Astrocyte of the cerebellum (primary cell): ENCODE data around the gene SLC9C1.

Source experiments
- DNase-seq: peaks from one replicate; pipeline ENCODE4 v3.0.0-alpha.2; 2011; ENCODE audit warnings: low read depth
- H3K4me3 ChIP-seq: 2 replicates; pipeline ENCODE4 v1.5.1; 2011; ENCODE audit warnings: mild to moderate bottlenecking, low read depth, low read length, moderate library complexity
- CTCF ChIP-seq: IDR thresholded peaks from 2 replicates; pipeline ENCODE4 v1.5.1; 2012; ENCODE audit warnings: low read length, low read depth, moderate library complexity, mild to moderate bottlenecking; ENCODE audit errors: missing control alignments
- in situ Hi-C: cut with HindIII; loops from 2 replicates; pipeline ENCODE4 v1.10.0; 2017; ENCODE audit warnings: low sequenced_read_pairs

SLC9C1 gene

DNA sequence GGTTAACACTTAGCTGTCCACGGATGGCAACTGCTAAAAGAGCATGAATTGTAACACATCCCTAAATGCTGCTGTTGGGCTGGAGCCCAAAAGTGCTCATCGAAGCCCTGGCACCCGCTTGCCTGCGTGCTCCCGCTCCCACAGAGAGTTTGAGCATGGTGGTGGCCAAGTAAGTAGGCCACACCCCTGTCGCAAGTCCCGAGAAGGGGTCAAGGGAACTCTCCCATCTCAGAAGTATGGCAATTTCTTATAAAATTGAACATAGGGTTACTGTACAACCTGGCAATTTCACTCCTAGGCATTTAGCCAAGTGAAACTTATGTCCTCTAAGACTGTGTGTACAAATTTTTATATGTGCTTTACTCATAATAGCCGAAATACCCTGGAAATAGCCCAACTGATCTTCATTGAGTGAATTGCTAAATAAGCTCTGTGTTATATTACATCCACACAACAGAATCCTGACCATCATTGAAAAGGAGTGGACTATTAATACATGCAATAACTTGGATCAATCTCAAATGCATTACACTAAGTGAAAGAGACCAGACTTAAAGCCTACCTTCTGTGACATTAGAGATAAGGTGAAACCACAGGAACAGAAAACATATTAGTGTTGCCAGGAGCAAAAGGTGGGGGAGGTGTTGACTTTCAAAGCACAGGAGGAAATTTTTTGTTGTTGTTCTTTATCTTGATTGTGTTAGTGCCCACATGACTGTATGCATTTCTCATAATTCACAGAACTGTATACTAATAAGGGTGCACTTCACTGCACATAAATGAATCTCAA lies 159.5 kb downstream of the SLC9C1 start:
- no peak for TF ChIP-seq CTCF
- in situ Hi-C loops: no loop called here
- H3K4me3 ChIP-seq: no peak overlapping the region
- DNase-seq: no peak

GRCh38 chr3:112133626-112134334 lies 160.2 kb downstream of the SLC9C1 start:
- in situ Hi-C loops: no loop called here
- H3K4me3 ChIP-seq: no peak overlapping the region
- TF ChIP-seq CTCF: no peak
- DNase-seq: no peak

DNA sequence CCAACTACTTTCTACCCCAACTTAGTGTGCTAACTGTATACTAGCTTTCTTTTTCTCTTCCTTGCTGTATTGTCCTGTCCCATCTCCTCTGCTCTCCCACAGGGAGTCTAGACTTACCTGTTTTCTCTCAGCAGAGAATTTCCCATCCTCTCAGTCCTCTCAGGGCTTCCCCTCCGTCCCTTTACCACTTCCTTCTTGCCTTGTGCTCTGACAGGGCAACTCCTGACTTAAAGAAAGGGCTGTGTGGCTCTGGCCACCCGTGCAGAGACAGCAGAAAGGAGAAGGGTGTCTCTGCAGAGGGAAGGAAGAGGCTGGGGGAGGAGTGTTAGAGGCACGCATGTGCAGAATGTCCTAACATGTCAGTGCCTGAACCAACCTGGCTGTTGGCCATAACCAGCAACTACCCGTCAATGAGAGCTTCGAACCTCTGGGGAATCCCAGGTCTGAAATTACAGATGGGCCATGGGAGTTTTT lies 161.0 kb downstream of the SLC9C1 start, which contains the start of gene GCSAM:
Gene GCSAM, minus strand, starts transcription at position 274 of the 474 bp plus-strand sequence. Its CDS starts 128 bp downstream, at position 146.
- TF ChIP-seq CTCF: no peak
- DNase-seq: no peak
- H3K4me3 ChIP-seq: no peak within 1 kb of the TSS
- in situ Hi-C loops: no loop called here

- H3K4me3 ChIP-seq: no peak overlapping the region
- no peak for TF ChIP-seq CTCF
These were observed 161.5 kb downstream of the SLC9C1 start for GRCh38 chr3:112132554-112132953.

GRCh38 chr3:112132088-112132487 lies 161.9 kb downstream of the SLC9C1 start:
- DNase-seq: no peak
- no peak overlapping the region for H3K4me3 ChIP-seq
- no peak for TF ChIP-seq CTCF
- in situ Hi-C loops: no loop called here

More at GRCh38 chr3:112132554-112132953, 161.5 kb downstream of the SLC9C1 start:
- in situ Hi-C loops: no loop called here
- DNase-seq: no peak

GRCh38 chr3:112131111-112131510 lies 162.9 kb downstream of the SLC9C1 start:
- no peak overlapping the region for H3K4me3 ChIP-seq
- TF ChIP-seq CTCF: no peak
- DNase-seq: no peak
- in situ Hi-C loops: no loop called here
